GM21367 (cell line): ENCODE data around the gene RIPK4.
"Not testable (repeated sequence)": the region's sequence is repeated elsewhere in the genome, so short reads cannot be mapped to it uniquely, and the experiment has no call there.

Experiments used
- ATAC-seq: cut with Tn5 transposase; IDR thresholded peaks from one replicate; pipeline ENCODE4 v1.9.1; 2021; ENCODE audit not compliant: unreplicated experiment

Gene RIPK4

GRCh38 chr21:41741253-41742072 lies 25.4 kb downstream of the RIPK4 start:
- no peak for ATAC-seq

- no peak for ATAC-seq
These were observed 26.1 kb downstream of the RIPK4 start for GRCh38 chr21:41740604-41741252.

GRCh38 chr21:41739936-41740335 lies 26.9 kb downstream of the RIPK4 start:
- no peak for ATAC-seq

GRCh38 chr21:41739011-41739410 lies 27.8 kb downstream of the RIPK4 start:
- no peak for ATAC-seq

- no peak for ATAC-seq
These were observed 29.1 kb downstream of the RIPK4 start for GRCh38 chr21:41737651-41738324.

- no peak for ATAC-seq
These were observed 30.4 kb downstream of the RIPK4 start for GRCh38 chr21:41736423-41736822.

- ATAC-seq = no peak
These were observed 32.7 kb downstream of the RIPK4 start for GRCh38 chr21:41733951-41734689.

GRCh38 chr21:41731081-41731480 lies 35.8 kb downstream of the RIPK4 start:
- no peak for ATAC-seq

GRCh38 chr21:41730367-41730765 lies 36.5 kb downstream of the RIPK4 start:
- no peak for ATAC-seq

- ATAC-seq = no peak
These were observed 37.0 kb downstream of the RIPK4 start for GRCh38 chr21:41729701-41730366.

GRCh38 chr21:41727784-41728763 lies 38.8 kb downstream of the RIPK4 start:
- no peak for ATAC-seq

GRCh38 chr21:41726970-41727783 lies 39.7 kb downstream of the RIPK4 start:
- ATAC-seq = no peak

GRCh38 chr21:41726630-41726969 lies 40.3 kb downstream of the RIPK4 start:
- no peak for ATAC-seq

GRCh38 chr21:41726058-41726558 lies 40.7 kb downstream of the RIPK4 start:
- no peak for ATAC-seq

GRCh38 chr21:41725421-41726031 lies 41.3 kb downstream of the RIPK4 start:
- no peak for ATAC-seq

GRCh38 chr21:41723835-41724234 lies 43.0 kb downstream of the RIPK4 start:
- ATAC-seq = not testable (repeated sequence)

GRCh38 chr21:41722052-41723018 lies 44.5 kb downstream of the RIPK4 start:
- no peak for ATAC-seq
